ENCODE data around the gene GKN2.
"Not testable (repeated sequence)": the region's sequence is repeated elsewhere in the genome, so short reads cannot be mapped to it uniquely, and the experiment has no call there.

Gene GKN2

GRCh38 chr2:68968221-68968620 lies 15.5 kb upstream of the GKN2 start:
- TF ChIP-seq Cebpa-rat (IDR thresholded peaks at IDR 0.05): no peak
- H4K20me1 ChIP-seq: no peaks in the 10 kb centered on the region
- H3K4me1 ChIP-seq: peaks cover 0 to 9% (median 0%) of the 10 kb centered on the region in 10 experiments; a peak in 4 of 20 replicates
- no peak overlapping the region for H3K9ac ChIP-seq
- no peak overlapping the region for H3K4me3 ChIP-seq
- no peaks in the 10 kb centered on the region for H3K27me3 ChIP-seq
- H3K4me2 ChIP-seq: peak overlapping the region in 2 of 11 experiments; percentile 24 to 40; a peak in 3 of 22 replicates
- H3K36me3 ChIP-seq: no peaks in the 10 kb centered on the region
- no peaks in the 10 kb centered on the region for H3K9me3 ChIP-seq (replicated peaks in 1 of 11)
- no peak overlapping the region for H3K27ac ChIP-seq

- no peak overlapping the region for H3K9ac ChIP-seq
- no peak overlapping the region for H3K4me2 ChIP-seq
- peaks cover 0 to 9% (median 0%) of the 10 kb centered on the region in 10 experiments; a peak in 4 of 20 replicates for H3K4me1 ChIP-seq
- H3K36me3 ChIP-seq: no peaks in the 10 kb centered on the region
- no peaks in the 10 kb centered on the region for H3K27me3 ChIP-seq
- no peak overlapping the region for H3K27ac ChIP-seq
- no peaks in the 10 kb centered on the region for H4K20me1 ChIP-seq
- no peak for TF ChIP-seq Cebpa-rat (IDR thresholded peaks at IDR 0.05)
- H3K9me3 ChIP-seq (replicated peaks in 1 of 11): no peaks in the 10 kb centered on the region
- no peak overlapping the region for H3K4me3 ChIP-seq
These were observed 11.6 kb upstream of the GKN2 start for GRCh38 chr2:68964282-68964681.

- Histone ChIP-seq H3K4me1 (no peaks in the 10 kb centered on the region), H3K4me3 (no peak overlapping the region), H3K27me3 (no peaks in the 10 kb centered on the region), H3K27ac (no peak overlapping the region), H3K9ac (no peak overlapping the region), H3K4me2 (no peak overlapping the region), H4K20me1 (no peaks in the 10 kb centered on the region), H3K9me3 (replicated peaks in 1 of 11) (no peaks in the 10 kb centered on the region), H3K36me3 (no peaks in the 10 kb centered on the region)
- TF ChIP-seq Cebpa-rat (IDR thresholded peaks at IDR 0.05): no peak
These were observed 8.7 kb upstream of the GKN2 start for GRCh38 chr2:68961380-68961779.

- Histone ChIP-seq H3K27ac (no peak overlapping the region), H3K36me3 (no peaks in the 10 kb centered on the region)
- no peak for TF ChIP-seq Cebpa-rat (IDR thresholded peaks at IDR 0.05)
These were observed 6.3 kb upstream of the GKN2 start for GRCh38 chr2:68959001-68959400.

GRCh38 chr2:68955432-68955831 lies 2.7 kb upstream of the GKN2 start:
- not testable (repeated sequence) for H3K4me3 ChIP-seq; H3K27me3 ChIP-seq; H3K36me3 ChIP-seq; H3K9me3 ChIP-seq (replicated peaks in 1 of 11); H3K9ac ChIP-seq; H3K27ac ChIP-seq; H3K4me2 ChIP-seq; H4K20me1 ChIP-seq
- H3K4me1 ChIP-seq: peaks cover 0 to 13% (median 0%) of the 10 kb centered on the region in 10 experiments; a peak in 6 of 20 replicates

More at GRCh38 chr2:68959001-68959400, 6.3 kb upstream of the GKN2 start:
- Histone ChIP-seq H3K4me1 (no peaks in the 10 kb centered on the region), H3K4me2 (no peak overlapping the region), H3K9me3 (replicated peaks in 1 of 11) (no peaks in the 10 kb centered on the region), H4K20me1 (no peaks in the 10 kb centered on the region), H3K27me3 (no peaks in the 10 kb centered on the region), H3K4me3 (no peak overlapping the region), H3K9ac (no peak overlapping the region)

GRCh38 chr2:68951899-68952298 lies 794 bp downstream of the GKN2 start:
- H4K20me1 ChIP-seq: no peaks in the 10 kb centered on the region
- no peak overlapping the region for H3K27ac ChIP-seq
- H3K9ac ChIP-seq: no peak overlapping the region
- no peak overlapping the region for H3K4me3 ChIP-seq
- H3K27me3 ChIP-seq: no peaks in the 10 kb centered on the region
- peaks cover 0 to 40% (median 0%) of the 10 kb centered on the region in 10 experiments; a peak in 8 of 20 replicates for H3K4me1 ChIP-seq
- H3K4me2 ChIP-seq: no peak overlapping the region
- no peaks in the 10 kb centered on the region for H3K9me3 ChIP-seq (replicated peaks in 1 of 11)
- no peak for TF ChIP-seq Cebpa-rat (IDR thresholded peaks at IDR 0.05)
- no peaks in the 10 kb centered on the region for H3K36me3 ChIP-seq

- Histone ChIP-seq H4K20me1 (no peaks in the 10 kb centered on the region), H3K27ac (peak overlapping the region in 3 of 11 experiments; percentile 62 to 71 (median 62); a peak in 4 of 22 replicates), H3K4me1 (peaks cover 0 to 40% (median 4%) of the 10 kb centered on the region in 10 experiments; a peak in 10 of 20 replicates), H3K36me3 (no peaks in the 10 kb centered on the region), H3K4me2 (peak overlapping the region in 4 of 11 experiments; percentile 2 to 93 (median 78); a peak in 7 of 22 replicates), H3K9ac (peak overlapping the region in 1 of 11 experiments; percentile 22; a peak in 1 of 22 replicates), H3K27me3 (no peaks in the 10 kb centered on the region), H3K4me3 (no peak overlapping the region), H3K9me3 (replicated peaks in 1 of 11) (peaks cover 0 to 9% (median 0%) of the 10 kb centered on the region in 11 experiments; a peak in 3 of 22 replicates)
- TF ChIP-seq Cebpa-rat (IDR thresholded peaks at IDR 0.05): no peak
These were observed 4.0 kb downstream of the GKN2 start for GRCh38 chr2:68948710-68949109.

- Histone ChIP-seq H3K27ac (no peak overlapping the region), H3K9me3 (replicated peaks in 1 of 11) (peaks cover 0 to 9% (median 0%) of the 10 kb centered on the region in 11 experiments; a peak in 3 of 22 replicates), H3K36me3 (no peaks in the 10 kb centered on the region)
These were observed 6.6 kb downstream of the GKN2 start for GRCh38 chr2:68946117-68946516.

GRCh38 chr2:68943581-68944568 lies 8.8 kb downstream of the GKN2 start:
- Histone ChIP-seq H3K27ac (no peak overlapping the region), H3K4me1 (peaks cover 0 to 14% (median 5%) of the 10 kb centered on the region in 10 experiments; a peak in 10 of 20 replicates), H3K9ac (no peak overlapping the region; a peak in 1 of 22 replicates), H4K20me1 (no peaks in the 10 kb centered on the region), H3K4me3 (no peak overlapping the region), H3K36me3 (no peaks in the 10 kb centered on the region), H3K4me2 (peak overlapping the region in 3 of 11 experiments; percentile 6 to 34 (median 25); a peak in 1 of 22 replicates), H3K27me3 (no peaks in the 10 kb centered on the region), H3K9me3 (replicated peaks in 1 of 11) (peaks cover 0 to 16% (median 0%) of the 10 kb centered on the region in 11 experiments; a peak in 5 of 22 replicates)
- TF ChIP-seq Cebpa-rat (IDR thresholded peaks at IDR 0.05): no peak

More at GRCh38 chr2:68946117-68946516, 6.6 kb downstream of the GKN2 start:
- TF ChIP-seq Cebpa-rat (IDR thresholded peaks at IDR 0.05): no peak
- H4K20me1 ChIP-seq: no peaks in the 10 kb centered on the region
- H3K4me2 ChIP-seq: no peak overlapping the region
- H3K4me3 ChIP-seq: no peak overlapping the region
- H3K27me3 ChIP-seq: no peaks in the 10 kb centered on the region
- no peak overlapping the region for H3K9ac ChIP-seq
- peaks cover 0 to 35% (median 5%) of the 10 kb centered on the region in 10 experiments; a peak in 10 of 20 replicates for H3K4me1 ChIP-seq
